Transverse colon (tissue), 4 donors: ENCODE measurements around the gene ZNF236. TPM values are rescaled to one million over a fixed set of nuclear protein-coding genes. Genes with fewer than 3 reads are reported as not detected.

Source experiments
- DNase-seq: peaks from one replicate; pipeline ENCODE4 v3.0.0-alpha.2; 2019
- H3K27ac ChIP-seq, 4 donors: fragments of 200-600 bp; sonication (generic); 2 replicates each; pipeline ENCODE4 v1.5.1; 2016 to 2018; ENCODE audit warnings: inconsistent platforms in 4 of 4
- H3K27me3 ChIP-seq: fragments of 200-600 bp; sonication (generic); 2 replicates; pipeline ENCODE4 v1.5.1; 2017; ENCODE audit warnings: inconsistent platforms
- H3K36me3 ChIP-seq, 4 donors: fragments of 200-600 bp; sonication (generic); 2 replicates each; pipeline ENCODE4 v1.5.1; 2017 to 2019; ENCODE audit warnings: inconsistent platforms in 4 of 4
- H3K4me1 ChIP-seq, 4 donors: fragments of 200-600 bp; sonication (generic); 2 replicates each; pipeline ENCODE4 v1.5.1; 2017 to 2020; ENCODE audit warnings: inconsistent platforms in 4 of 4
- H3K4me3 ChIP-seq, 4 donors: fragments of 200-600 bp; sonication (generic); 1 replicate in 1 of 4; 2 replicates in 3 of 4; pipeline versions ENCODE4 v1.5.1 to v1.6.1; 2017 to 2019; ENCODE audit warnings: inconsistent platforms in 4 of 4
- H3K9me3 ChIP-seq, 2 donors: fragments of 200-600 bp; sonication (generic); 2 replicates each; pipeline ENCODE4 v1.5.1; 2017 to 2019; ENCODE audit warnings: inconsistent platforms in 2 of 2
- EP300 ChIP-seq: sonication (generic); formaldehyde crosslinking; IDR thresholded peaks from one replicate; pipeline ENCODE4 v1.6.1; 2017; ENCODE audit warnings: antibody characterized with exemption, low read depth
- POLR2A ChIP-seq: fragments of 450-650 bp; IDR thresholded peaks from one replicate; pipeline ENCODE4 v1.6.1; 2016; ENCODE audit warnings: antibody characterized with exemption, mild to moderate bottlenecking, moderate library complexity
- POLR2AphosphoS5 ChIP-seq, 3 donors: sonication (generic); formaldehyde crosslinking; IDR thresholded peaks; one replicate each; pipeline ENCODE4 v1.6.1; 2016; ENCODE audit warnings: antibody characterized with exemption in 3 of 3
- WGBS, 2 donors: methylation state at CpG; one replicate each; pipeline ENCODE4 v1.1.5; 2018; ENCODE audit warnings: low coverage in 1 of 2; 5-methylcytosine and 5-hydroxymethylcytosine counted together
- in situ Hi-C, 4 donors: fragments of 200-750 bp; cut with MboI; loops; one replicate each; pipeline versions ENCODE4 v1.15.0 to v1.15.1; 2017; ENCODE audit warnings: low sequenced_read_pairs in 3 of 4, low pct_ligation_motif_present in 1 of 4, low pct_unique_long_range_greater_than_20kb in 1 of 4
- intact Hi-C: fragments of 100-400 bp; cut with DNase I; formaldehyde crosslinking; loops from one replicate; pipeline ENCODE4 v1.15.1; 2023; ENCODE audit warnings: low total_unique reads
- total RNA-seq, 4 donors: library from RNA; depleted of rRNA; stranded (reverse); fragments of >200 nt; gene quantifications; one replicate each; pipeline ENCODE4 v1.1.0, GENCODE V29; 2016
- TF ChIP-seq, protein P1 (sequence below), 5 experiments: fragments of 200-600 bp in 3 of 5; fragments of 450-650 bp in 2 of 5; sonication (generic) in 3 of 5; IDR thresholded peaks; 1 replicate in 2 of 5; 2 replicates in 3 of 5; pipeline ENCODE4 v1.5.1; 2016 to 2017; ENCODE audit warnings: antibody characterized with exemption in 5 of 5, inconsistent platforms in 3 of 5, mild to moderate bottlenecking in 2 of 5, moderate library complexity in 1 of 5

The ZNF236 gene
- total RNA-seq, 4 donors from 2014 or later, result 18.3 to 82.8 (median 43.7) TPM

DNA sequence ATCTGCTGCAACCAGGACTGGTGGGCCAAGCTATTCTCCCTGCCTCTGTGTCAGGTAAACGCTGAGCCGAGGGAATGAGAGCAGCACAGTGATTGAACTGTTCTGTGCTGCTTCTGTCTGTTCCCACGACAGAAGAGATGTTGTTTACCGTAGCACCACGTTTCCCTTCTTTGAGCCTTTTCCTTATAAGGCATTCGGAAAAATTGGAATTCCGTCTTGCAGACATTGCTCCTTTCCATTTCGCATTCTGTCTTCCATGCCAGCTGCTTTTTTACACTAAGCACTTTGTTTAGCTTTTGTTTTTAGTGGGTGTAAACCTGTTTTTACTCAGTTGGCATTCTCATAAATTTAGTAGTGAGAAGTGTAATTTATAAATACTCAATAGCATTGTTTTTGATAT is 103.1 kb downstream of the ZNF236 start:
- Histone ChIP-seq H3K27ac (no peak overlapping the region), H3K4me3 (no peak overlapping the region)
- whole genome bisulfite sequencing, 2 donors, result 86 to 93% methylated on average over 7 to 8 of the region's 8 CpGs

GRCh38 chr18:76927223-76927725 is 104.9 kb downstream of the ZNF236 start:
- TF ChIP-seq, protein P1, sequence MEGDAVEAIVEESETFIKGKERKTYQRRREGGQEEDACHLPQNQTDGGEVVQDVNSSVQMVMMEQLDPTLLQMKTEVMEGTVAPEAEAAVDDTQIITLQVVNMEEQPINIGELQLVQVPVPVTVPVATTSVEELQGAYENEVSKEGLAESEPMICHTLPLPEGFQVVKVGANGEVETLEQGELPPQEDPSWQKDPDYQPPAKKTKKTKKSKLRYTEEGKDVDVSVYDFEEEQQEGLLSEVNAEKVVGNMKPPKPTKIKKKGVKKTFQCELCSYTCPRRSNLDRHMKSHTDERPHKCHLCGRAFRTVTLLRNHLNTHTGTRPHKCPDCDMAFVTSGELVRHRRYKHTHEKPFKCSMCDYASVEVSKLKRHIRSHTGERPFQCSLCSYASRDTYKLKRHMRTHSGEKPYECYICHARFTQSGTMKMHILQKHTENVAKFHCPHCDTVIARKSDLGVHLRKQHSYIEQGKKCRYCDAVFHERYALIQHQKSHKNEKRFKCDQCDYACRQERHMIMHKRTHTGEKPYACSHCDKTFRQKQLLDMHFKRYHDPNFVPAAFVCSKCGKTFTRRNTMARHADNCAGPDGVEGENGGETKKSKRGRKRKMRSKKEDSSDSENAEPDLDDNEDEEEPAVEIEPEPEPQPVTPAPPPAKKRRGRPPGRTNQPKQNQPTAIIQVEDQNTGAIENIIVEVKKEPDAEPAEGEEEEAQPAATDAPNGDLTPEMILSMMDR (IDR thresholded peaks at IDR 0.05), result no peak
- TF ChIP-seq POLR2A (no peak), EP300 (no peak), POLR2AphosphoS5 (IDR thresholded peaks at IDR 0.05) (no peak)
- in situ Hi-C loops (loop anchor here in 1 of 4 donors (10.0 kb wide), 1 partner anchor 58 kb away; no protein-coding TSS in a partner anchor), intact Hi-C loops (no loop called here)
- peaks cover 0 to 17% (median 7%) of the 10 kb centered on the region in 4 donors for H3K36me3 ChIP-seq
- WGBS, 2 donors, result 88 to 93% methylated on average over 2 to 6 of the region's 6 CpGs
- H3K27ac ChIP-seq, result no peak overlapping the region
- H3K4me1 ChIP-seq, result peaks cover 0 to 5% (median 0%) of the 10 kb centered on the region in 4 donors
- H3K27me3 ChIP-seq, result no peaks in the 10 kb centered on the region
- DNase-seq, result no peak
- no peak overlapping the region for H3K4me3 ChIP-seq
- H3K9me3 ChIP-seq, result no peaks in the 10 kb centered on the region

More for the DNA sequence above, 103.1 kb downstream of the ZNF236 start:
- intact Hi-C loops (no loop called here), in situ Hi-C loops (loop anchor here in 1 of 4 donors (10.0 kb wide), 1 partner anchor 59 kb away; no protein-coding TSS in a partner anchor)
- Histone ChIP-seq H3K36me3 (peaks cover 0 to 17% (median 7%) of the 10 kb centered on the region in 4 donors), H3K9me3 (no peaks in the 10 kb centered on the region), H3K4me1 (peaks cover 0 to 8% (median 0%) of the 10 kb centered on the region in 4 donors), H3K27me3 (no peaks in the 10 kb centered on the region)
- no peak for TF ChIP-seq POLR2AphosphoS5 (IDR thresholded peaks at IDR 0.05)
- TF ChIP-seq, protein P1 (IDR thresholded peaks at IDR 0.05), result no peak
- TF ChIP-seq POLR2A, result no peak
- TF ChIP-seq EP300, result no peak
- no peak for DNase-seq

DNA sequence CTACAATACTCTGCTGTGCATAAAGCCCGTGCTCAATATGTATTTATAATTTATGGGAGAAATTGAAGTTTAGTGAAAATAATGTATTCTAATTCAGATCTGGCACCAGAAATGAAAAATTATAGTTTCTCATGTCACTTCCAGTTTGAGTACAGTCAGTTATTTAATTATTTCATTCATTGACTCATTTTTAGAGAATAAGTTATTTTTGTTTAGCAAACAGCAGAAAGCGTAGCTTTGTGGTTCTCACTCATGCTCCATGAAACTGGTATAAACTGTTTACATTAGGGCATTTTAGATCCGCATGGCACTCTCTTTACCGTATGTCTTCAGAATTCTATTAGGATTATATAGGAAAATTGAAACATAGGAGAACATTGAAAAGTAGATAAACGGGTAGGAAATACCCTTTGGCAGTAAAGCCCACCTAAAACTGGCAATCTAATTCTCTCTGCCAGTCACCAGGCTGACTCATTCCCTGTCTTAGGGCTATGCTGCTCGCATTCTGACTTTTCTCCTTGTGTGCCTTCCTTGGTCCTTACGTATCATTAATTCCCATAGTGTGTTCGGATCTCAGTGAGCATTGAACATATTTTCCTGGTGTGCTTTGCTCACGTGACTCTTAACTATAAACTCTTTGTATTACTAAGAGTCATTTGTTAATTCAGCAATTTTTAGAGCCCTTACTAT is 106.0 kb downstream of the ZNF236 start:
- H3K4me3 ChIP-seq, result no peak overlapping the region
- DNase-seq, result no peak
- WGBS, 2 donors, result 80 to 86% methylated on average over 6 to 9 of the region's 9 CpGs
- peaks cover 0 to 4% (median 0%) of the 10 kb centered on the region in 4 donors for H3K4me1 ChIP-seq
- H3K36me3 ChIP-seq, result peaks cover 0 to 17% (median 7%) of the 10 kb centered on the region in 4 donors
- H3K27me3 ChIP-seq, result no peaks in the 10 kb centered on the region
- intact Hi-C loops (no loop called here), in situ Hi-C loops (loop anchor here in 1 of 4 donors (10.0 kb wide), 1 partner anchor 56 kb away; no protein-coding TSS in a partner anchor)
- H3K9me3 ChIP-seq, result no peaks in the 10 kb centered on the region
- H3K27ac ChIP-seq, result no peak overlapping the region
- TF ChIP-seq EP300 (no peak), POLR2AphosphoS5 (IDR thresholded peaks at IDR 0.05) (no peak), POLR2A (no peak)
- TF ChIP-seq, protein P1 (IDR thresholded peaks at IDR 0.05), result no peak

DNA sequence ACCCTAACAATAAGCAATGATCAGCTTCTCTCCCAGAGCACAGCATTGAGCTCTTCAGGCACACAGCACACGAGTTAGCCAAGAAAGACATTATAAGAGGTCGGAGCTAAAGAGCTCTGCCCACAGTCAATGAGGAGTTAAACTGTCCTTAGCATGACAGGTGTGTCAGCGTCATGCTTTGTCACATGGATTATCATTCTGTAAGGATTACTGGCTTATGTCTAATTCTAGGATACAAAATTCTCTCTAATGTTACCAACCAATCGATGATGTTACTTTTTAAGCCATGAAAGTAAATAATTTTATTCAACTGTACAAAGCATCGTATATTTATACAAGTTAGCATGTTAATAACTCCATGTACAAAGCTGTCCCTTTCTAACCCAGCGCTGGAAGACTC is 108.8 kb downstream of the ZNF236 start:
- H3K9me3 ChIP-seq, result no peaks in the 10 kb centered on the region
- in situ Hi-C loops, result no loop called here
- DNase-seq, result no peak
- TF ChIP-seq POLR2AphosphoS5 (IDR thresholded peaks at IDR 0.05) (no peak), EP300 (no peak), POLR2A (no peak)
- TF ChIP-seq, protein P1 (IDR thresholded peaks at IDR 0.05), result no peak
- intact Hi-C loops, result no loop called here
- 94 to 97% methylated on average over 4 to 6 of the region's 6 CpGs for WGBS, 2 donors
- no peak overlapping the region for H3K27ac ChIP-seq
- H3K4me1 ChIP-seq, result no peaks in the 10 kb centered on the region
- H3K27me3 ChIP-seq, result no peaks in the 10 kb centered on the region
- no peak overlapping the region for H3K4me3 ChIP-seq
- H3K36me3 ChIP-seq, result peaks cover 0 to 17% (median 6%) of the 10 kb centered on the region in 4 donors
